GM18868 (cell line): ENCODE data around the gene TROAP.
"Not testable (repeated sequence)": the region's sequence is repeated elsewhere in the genome, so short reads cannot be mapped to it uniquely, and the experiment has no call there.

Experiments used
- ATAC-seq: cut with Tn5 transposase; IDR thresholded peaks from one replicate; pipeline ENCODE4 v1.9.1; 2021; ENCODE audit warnings: mild to moderate bottlenecking, moderate library complexity; ENCODE audit not compliant: unreplicated experiment

Gene TROAP

GRCh38 chr12:49322708-49323523 lies at the start of gene TROAP:
Gene TROAP (plus strand): TSS chr12:49323255. CDS start chr12:49323609, 354 bp downstream.
- ATAC-seq = peak; percentile 97

GRCh38 chr12:49273726-49274395 lies 49.2 kb upstream of the TROAP start:
- no peak for ATAC-seq

GRCh38 chr12:49274396-49275069 lies 48.5 kb upstream of the TROAP start:
- no peak for ATAC-seq

GRCh38 chr12:49276304-49277290 lies 46.5 kb upstream of the TROAP start:
- ATAC-seq = no peak

- no peak for ATAC-seq
Observed at GRCh38 chr12:49277466-49277865, 45.6 kb upstream of the TROAP start.

- ATAC-seq = no peak
Observed at GRCh38 chr12:49279706-49280159, 43.3 kb upstream of the TROAP start.

- not testable (repeated sequence) for ATAC-seq
Observed at GRCh38 chr12:49280545-49280944, 42.5 kb upstream of the TROAP start.

- ATAC-seq = no peak
Observed at GRCh38 chr12:49282302-49282701, 40.8 kb upstream of the TROAP start.

GRCh38 chr12:49282740-49283375 lies 40.2 kb upstream of the TROAP start:
- not testable (repeated sequence) for ATAC-seq

- ATAC-seq = no peak
Observed at GRCh38 chr12:49283541-49284429, 39.3 kb upstream of the TROAP start.

- no peak for ATAC-seq
Observed at GRCh38 chr12:49284672-49285071, 38.4 kb upstream of the TROAP start.

- ATAC-seq = no peak
Observed at GRCh38 chr12:49287876-49288275, 35.2 kb upstream of the TROAP start.

GRCh38 chr12:49288412-49288853 lies 34.6 kb upstream of the TROAP start:
- ATAC-seq = no peak

GRCh38 chr12:49288922-49289555 lies 34.0 kb upstream of the TROAP start:
- no peak for ATAC-seq

GRCh38 chr12:49292729-49293055 lies 30.4 kb upstream of the TROAP start:
- ATAC-seq = no peak

- no peak for ATAC-seq
Observed at GRCh38 chr12:49293056-49293956, 29.7 kb upstream of the TROAP start.

GRCh38 chr12:49294086-49294803 lies 28.8 kb upstream of the TROAP start:
- no peak for ATAC-seq
